Upper lobe of left lung (tissue), 4 donors: ENCODE measurements around the gene CHRNA3.

Experiments
- EP300 ChIP-seq, 4 donors: sonication (generic); formaldehyde crosslinking; IDR thresholded peaks; one replicate each; pipeline ENCODE4 v1.5.1; 2017; ENCODE audit warnings: antibody characterized with exemption in 4 of 4, control low read depth in 2 of 4
- POLR2A ChIP-seq, 4 donors: fragments of 450-650 bp; IDR thresholded peaks; one replicate each; pipeline ENCODE4 v1.5.1; 2016 to 2017; ENCODE audit warnings: antibody characterized with exemption in 4 of 4, mild to moderate bottlenecking in 2 of 4
- POLR2AphosphoS5 ChIP-seq, 2 donors: sonication (generic); formaldehyde crosslinking; IDR thresholded peaks; one replicate each; pipeline ENCODE4 v1.5.1; 2017; ENCODE audit warnings: antibody characterized with exemption in 2 of 2
- TF ChIP-seq, protein P1 (sequence below), 6 experiments: fragments of 450-650 bp in 4 of 6; fragments of 200-600 bp in 2 of 6; sonication (generic) in 2 of 6; IDR thresholded peaks; one replicate each; pipeline ENCODE4 v1.5.1; 2016 to 2019; ENCODE audit warnings: antibody characterized with exemption in 6 of 6

DNA sequence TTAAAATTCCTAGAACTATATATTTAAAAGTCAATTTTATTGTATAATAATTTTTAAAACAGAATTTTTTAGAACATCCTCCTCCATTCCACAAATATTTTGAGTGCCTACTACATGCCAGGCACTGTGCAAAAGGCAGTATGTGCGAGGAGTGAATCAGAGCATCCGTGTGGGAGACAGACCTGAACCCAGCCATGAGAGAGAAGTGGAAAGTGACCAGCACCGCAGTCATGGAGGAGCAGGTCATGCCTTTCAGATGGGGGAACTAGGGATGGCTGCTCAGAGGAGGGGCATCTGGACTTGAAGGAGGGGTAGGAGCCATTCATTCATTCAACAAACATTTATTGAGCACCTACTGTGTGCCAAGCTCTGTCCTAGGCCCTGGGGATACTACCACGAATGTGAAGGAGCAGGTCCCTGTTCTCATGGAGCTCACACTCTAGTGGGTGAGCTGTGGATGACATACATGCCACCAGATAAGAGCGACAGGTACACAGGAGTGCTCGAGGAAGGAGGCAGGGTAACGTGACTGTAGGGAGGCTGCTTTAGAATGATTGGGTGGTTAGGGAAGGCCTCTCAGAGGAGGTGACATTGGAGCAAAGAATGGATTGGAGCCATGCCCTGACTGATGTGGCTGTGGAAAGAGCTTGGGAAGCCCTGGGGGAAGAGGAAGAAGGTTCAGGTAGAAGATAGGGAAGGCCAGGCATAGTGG is 3.1 kb upstream of the CHRNA3 start:
- TF ChIP-seq, protein P1, sequence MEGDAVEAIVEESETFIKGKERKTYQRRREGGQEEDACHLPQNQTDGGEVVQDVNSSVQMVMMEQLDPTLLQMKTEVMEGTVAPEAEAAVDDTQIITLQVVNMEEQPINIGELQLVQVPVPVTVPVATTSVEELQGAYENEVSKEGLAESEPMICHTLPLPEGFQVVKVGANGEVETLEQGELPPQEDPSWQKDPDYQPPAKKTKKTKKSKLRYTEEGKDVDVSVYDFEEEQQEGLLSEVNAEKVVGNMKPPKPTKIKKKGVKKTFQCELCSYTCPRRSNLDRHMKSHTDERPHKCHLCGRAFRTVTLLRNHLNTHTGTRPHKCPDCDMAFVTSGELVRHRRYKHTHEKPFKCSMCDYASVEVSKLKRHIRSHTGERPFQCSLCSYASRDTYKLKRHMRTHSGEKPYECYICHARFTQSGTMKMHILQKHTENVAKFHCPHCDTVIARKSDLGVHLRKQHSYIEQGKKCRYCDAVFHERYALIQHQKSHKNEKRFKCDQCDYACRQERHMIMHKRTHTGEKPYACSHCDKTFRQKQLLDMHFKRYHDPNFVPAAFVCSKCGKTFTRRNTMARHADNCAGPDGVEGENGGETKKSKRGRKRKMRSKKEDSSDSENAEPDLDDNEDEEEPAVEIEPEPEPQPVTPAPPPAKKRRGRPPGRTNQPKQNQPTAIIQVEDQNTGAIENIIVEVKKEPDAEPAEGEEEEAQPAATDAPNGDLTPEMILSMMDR (IDR thresholded peaks at IDR 0.05), result no peak
- no peak for TF ChIP-seq POLR2AphosphoS5 (IDR thresholded peaks at IDR 0.05)
- TF ChIP-seq EP300 (IDR thresholded peaks at IDR 0.05), result no peak
- no peak for TF ChIP-seq POLR2A (IDR thresholded peaks at IDR 0.05)
